WTC11 (cell line): ENCODE measurements around the gene KNOP1. TPM values are rescaled to one million over a fixed set of nuclear protein-coding genes. Genes with fewer than 3 reads are reported as not detected.

Experiments used
- ATAC-seq: fragments of 200-7000 bp; cut with Tn5 transposase; 2 replicates; pipeline ENCODE4 v1.10.0; 2021; ENCODE audit warnings: mild to moderate bottlenecking, moderate library complexity
- Bru-seq: library from RNA; stranded (reverse); fragments of 400-500 nt; gene quantifications from one replicate; lab custom pipeline; 2021; lab: Mats Ljungman, UMichigan
- CTCF ChIA-PET: fragments of 300-600 bp; sonication (Branson Sonifier 250); formaldehyde crosslinking; loops from one replicate; lab custom pipeline; 2021; ENCODE audit warnings: antibody characterized with exemption; lab: Charles Lee
- POLR2A ChIA-PET: fragments of 350-600 bp; sonication (Branson Sonifier 250); formaldehyde crosslinking; loops from one replicate; lab custom pipeline; 2021; ENCODE audit warnings: antibody characterized with exemption; lab: Charles Lee
- DNase-seq: peaks from one replicate; pipeline ENCODE4 v3.0.0; 2021; ENCODE audit warnings: low spot score
- H3K27ac Mint-ChIP-seq: 2 replicates; pipeline ENCODE4 v1.8.0; 2021; ENCODE audit warnings: mixed read lengths
- H3K27me3 Mint-ChIP-seq: 2 replicates; pipeline ENCODE4 v1.8.0; 2021; ENCODE audit warnings: low read depth, mild to moderate bottlenecking, moderate library complexity, mixed read lengths
- H3K36me3 Mint-ChIP-seq: 2 replicates; pipeline ENCODE4 v1.8.0; 2021; ENCODE audit warnings: mixed read lengths
- H3K4me1 Mint-ChIP-seq: 2 replicates; pipeline ENCODE4 v1.8.0; 2022; ENCODE audit warnings: mixed read lengths
- H3K4me3 Mint-ChIP-seq: 2 replicates; pipeline ENCODE4 v1.8.0; 2021; ENCODE audit warnings: mild to moderate bottlenecking, moderate library complexity, mixed read lengths
- H3K9me3 Mint-ChIP-seq: 2 replicates; pipeline ENCODE4 v1.8.0; 2021; ENCODE audit warnings: mixed read lengths
- CREM ChIP-seq: sonication (generic); formaldehyde crosslinking; IDR thresholded peaks from 2 replicates; pipeline ENCODE4 v1.8.1; 2022; ENCODE audit warnings: mild to moderate bottlenecking, missing genetic modification reagents, moderate library complexity
- FOXJ3 ChIP-seq: sonication (generic); formaldehyde crosslinking; IDR thresholded peaks from 2 replicates; pipeline ENCODE4 v1.9.0; 2021; ENCODE audit warnings: missing genetic modification reagents, mild to moderate bottlenecking, borderline replicate concordance
- FOXK1 ChIP-seq: sonication (generic); formaldehyde crosslinking; IDR thresholded peaks from 2 replicates; pipeline ENCODE4 v1.8.0; 2022; ENCODE audit warnings: mild to moderate bottlenecking, moderate library complexity, missing genetic modification reagents
- GABPB1 ChIP-seq: sonication (generic); formaldehyde crosslinking; IDR thresholded peaks from 2 replicates; pipeline ENCODE4 v1.8.1; 2023; ENCODE audit warnings: mild to moderate bottlenecking, missing genetic modification reagents
- NFE2L1 ChIP-seq: sonication (generic); formaldehyde crosslinking; IDR thresholded peaks from 2 replicates; pipeline ENCODE4 v1.8.1; 2023; ENCODE audit warnings: missing genetic modification reagents
- NFYB ChIP-seq: sonication (generic); formaldehyde crosslinking; conservative IDR thresholded peaks from 2 replicates; pipeline ENCODE4 v1.8.0; 2022; ENCODE audit warnings: low read depth, missing genetic modification reagents
- NR2C2 ChIP-seq: sonication (generic); formaldehyde crosslinking; IDR thresholded peaks from 2 replicates; pipeline ENCODE4 v1.8.0; 2022; ENCODE audit warnings: mild to moderate bottlenecking, missing genetic modification reagents
- RELA ChIP-seq: sonication (generic); formaldehyde crosslinking; IDR thresholded peaks from 2 replicates; pipeline ENCODE4 v1.8.1; 2022; ENCODE audit warnings: missing genetic modification reagents, mild to moderate bottlenecking, borderline replicate concordance
- SMAD3 ChIP-seq: sonication (generic); formaldehyde crosslinking; IDR thresholded peaks from 2 replicates; pipeline ENCODE4 v1.8.0; 2022; ENCODE audit warnings: missing genetic modification reagents, mild to moderate bottlenecking, borderline replicate concordance
- SOX15 ChIP-seq: fragments of 250-450 bp; sonication (Bioruptor Pico); IDR thresholded peaks from 2 replicates; pipeline ENCODE4 v1.9.0; 2021; ENCODE audit warnings: mild to moderate bottlenecking
- TP53 ChIP-seq: sonication (generic); formaldehyde crosslinking; IDR thresholded peaks from 2 replicates; pipeline ENCODE4 v1.8.1; 2023; ENCODE audit warnings: mild to moderate bottlenecking, missing genetic modification reagents
- ZNF317 ChIP-seq: sonication (generic); formaldehyde crosslinking; IDR thresholded peaks from 2 replicates; pipeline ENCODE4 v1.8.1; 2023; ENCODE audit warnings: low read depth, mild to moderate bottlenecking, moderate library complexity, missing genetic modification reagents, borderline replicate concordance
- ZNF416 ChIP-seq: fragments of 250-450 bp; sonication (Bioruptor Pico); IDR thresholded peaks from 2 replicates; pipeline ENCODE4 v1.9.0; 2021; ENCODE audit warnings: mild to moderate bottlenecking, inconsistent platforms
- ZNF423 ChIP-seq: fragments of 250-450 bp; sonication (Bioruptor Pico); IDR thresholded peaks from 2 replicates; pipeline ENCODE4 v2.1.2; 2022; ENCODE audit warnings: mild to moderate bottlenecking, moderate library complexity
- long read RNA-seq, 3 experiments: library from RNA in 1 of 3; library from capped mRNA in 1 of 3; library from polyadenylated mRNA in 1 of 3; unstranded in 2 of 3; stranded (forward) in 1 of 3; transcript quantifications; one replicate each; pipeline ENCODE4 v2.0.0, GENCODE V29; 2021
- total RNA-seq: library from RNA; stranded (reverse); gene quantifications from 3 replicates; pipeline ENCODE4 v1.2.3, GENCODE V29; 2021
- TF ChIP-seq, protein P1 (sequence below): sonication (generic); formaldehyde crosslinking; IDR thresholded peaks from 2 replicates; pipeline ENCODE4 v1.8.1; 2022; ENCODE audit warnings: low read depth, mild to moderate bottlenecking, moderate library complexity, missing genetic modification reagents, borderline replicate concordance
- TF ChIP-seq, protein P2 (sequence below): sonication (generic); formaldehyde crosslinking; IDR thresholded peaks from 2 replicates; pipeline ENCODE4 v1.8.0; 2023; ENCODE audit warnings: missing genetic modification reagents
- TF ChIP-seq, protein P3 (sequence below): fragments of 250-450 bp; sonication (Bioruptor Pico); IDR thresholded peaks from 2 replicates; pipeline ENCODE4 v1.8.0; 2021; ENCODE audit warnings: mild to moderate bottlenecking
- TF ChIP-seq, protein P4 (sequence below): sonication (generic); formaldehyde crosslinking; IDR thresholded peaks from 2 replicates; pipeline ENCODE4 v1.8.0; 2023; ENCODE audit warnings: missing genetic modification reagents, mild to moderate bottlenecking, borderline replicate concordance
- TF ChIP-seq, protein P5 (sequence below): sonication (generic); formaldehyde crosslinking; IDR thresholded peaks from 2 replicates; pipeline ENCODE4 v1.8.1; 2023; ENCODE audit warnings: mild to moderate bottlenecking, missing genetic modification reagents, moderate library complexity
- TF ChIP-seq, protein P6 (sequence below): sonication (generic); formaldehyde crosslinking; IDR thresholded peaks from 2 replicates; pipeline ENCODE4 v1.8.1; 2023; ENCODE audit warnings: mild to moderate bottlenecking, missing genetic modification reagents, borderline replicate concordance

KNOP1 gene, protein sequence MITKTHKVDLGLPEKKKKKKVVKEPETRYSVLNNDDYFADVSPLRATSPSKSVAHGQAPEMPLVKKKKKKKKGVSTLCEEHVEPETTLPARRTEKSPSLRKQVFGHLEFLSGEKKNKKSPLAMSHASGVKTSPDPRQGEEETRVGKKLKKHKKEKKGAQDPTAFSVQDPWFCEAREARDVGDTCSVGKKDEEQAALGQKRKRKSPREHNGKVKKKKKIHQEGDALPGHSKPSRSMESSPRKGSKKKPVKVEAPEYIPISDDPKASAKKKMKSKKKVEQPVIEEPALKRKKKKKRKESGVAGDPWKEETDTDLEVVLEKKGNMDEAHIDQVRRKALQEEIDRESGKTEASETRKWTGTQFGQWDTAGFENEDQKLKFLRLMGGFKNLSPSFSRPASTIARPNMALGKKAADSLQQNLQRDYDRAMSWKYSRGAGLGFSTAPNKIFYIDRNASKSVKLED
- total RNA-seq (87.4 to 102 TPM (median 93.4 TPM) in 3 replicates), Bru-seq, nascent RNA (percentile 94 among the genes with signal in this experiment)
- long read RNA-seq, experiment 1, full-length matches to known transcripts: 479 of 578 reads
- long read RNA-seq, experiment 1, partial matches to known transcripts: 51 of 578 reads
- long read RNA-seq, experiment 1, other reads (novel, unspliced or antisense): 48 of 578 reads
- long read RNA-seq, experiment 2, full-length matches to known transcripts: 24 of 112 reads
- long read RNA-seq, experiment 2, partial matches to known transcripts: 53 of 112 reads
- long read RNA-seq, experiment 2, other reads (novel, unspliced or antisense): 35 of 112 reads
- long read RNA-seq, experiment 3, full-length matches to known transcripts: 179 of 262 reads
- long read RNA-seq, experiment 3, partial matches to known transcripts: 55 of 262 reads
- long read RNA-seq, experiment 3, other reads (novel, unspliced or antisense): 28 of 262 reads

DNA sequence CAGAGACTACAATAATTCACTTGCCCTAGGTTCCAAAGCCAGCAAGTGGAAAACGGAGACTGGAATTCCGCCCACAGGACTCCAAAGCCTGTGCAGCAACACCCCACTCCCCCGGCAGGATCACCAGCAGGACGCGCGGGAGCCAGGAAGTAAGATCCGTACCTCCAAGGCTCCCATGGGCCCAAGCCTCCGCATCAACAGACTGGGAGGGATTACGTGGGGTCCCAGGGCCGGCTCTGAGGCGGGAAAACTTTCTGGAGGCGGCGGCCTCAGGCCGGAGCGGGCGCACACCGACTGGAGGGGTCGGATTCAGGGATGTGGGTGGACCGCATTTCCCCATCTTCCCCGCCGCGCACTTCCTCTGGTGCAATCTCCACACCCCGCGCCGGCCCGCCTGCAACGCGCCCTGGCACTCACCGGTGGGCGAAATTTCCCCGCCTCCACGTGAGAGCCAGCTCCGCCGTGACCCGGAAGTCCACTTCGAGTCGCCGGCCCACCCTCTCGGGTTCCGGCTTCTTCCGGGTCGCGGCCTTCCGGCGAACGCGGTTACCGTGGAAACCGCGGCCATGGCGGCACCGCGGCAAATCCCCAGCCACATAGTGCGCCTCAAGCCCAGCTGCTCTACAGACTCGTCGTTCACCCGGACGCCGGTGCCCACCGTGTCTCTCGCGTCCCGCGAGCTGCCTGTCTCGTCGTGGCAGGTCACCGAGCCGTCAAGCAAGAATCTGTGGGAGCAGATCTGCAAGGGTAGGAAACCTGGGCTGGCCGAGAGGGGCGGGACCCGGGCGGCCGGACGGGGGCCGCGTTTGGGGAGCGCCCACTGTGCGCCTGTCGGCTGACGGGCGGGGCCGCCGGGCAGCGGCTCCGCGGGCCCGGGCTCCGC lies at the start of gene KNOP1, which contains the start of gene IQCK:
KNOP1 (minus strand) TSS at position 487 of the 883 bp plus-strand sequence. CDS start 3,192 bp downstream, outside the sequence.
IQCK (plus strand) TSS at position 531 of the 883 bp plus-strand sequence; CDS start at position 567, 36 bp downstream.
- ChIA-PET CTCF (interaction anchor here (0.6 to 1.7 kb wide), 10 partner anchors 34 to 668 kb away, joined by 3 to 10 read pairs (median 4); partner anchors contain the start of gene VPS35L), POLR2A (interaction anchor here (0.6 to 2.7 kb wide), 8 partner anchors 19 to 1880 kb away, joined by 3 to 7 read pairs (median 3); partner anchors contain the start of gene VPS35L)
- ATAC-seq (peak; percentile 83), DNase-seq (peak; percentile 85)
- peak within 1 kb of the TSS; percentile 93 for H3K27ac Mint-ChIP-seq
- H3K4me1 Mint-ChIP-seq: peaks cover 31% of the 10 kb centered on the region
- H3K36me3 Mint-ChIP-seq: peaks cover 28% of the 10 kb centered on the region
- no peaks in the 10 kb centered on the region for H3K9me3 Mint-ChIP-seq
- peak within 1 kb of the TSS; percentile 97 for H3K4me3 Mint-ChIP-seq
- H3K27me3 Mint-ChIP-seq: no peaks in the 10 kb centered on the region
- TF ChIP-seq TP53 (peak; percentile 58; the same call in 1 of the 2 replicates), CREM (CRISPR knock-in tag) (peak; percentile 4; the same call in 1 of the 2 replicates), ZNF416 (CRISPR knock-in tag) (no peak), NFE2L1 (CRISPR knock-in tag) (peak; percentile 5; the same call in 1 of the 2 replicates), FOXJ3 (CRISPR knock-in tag) (no peak), RELA (CRISPR knock-in tag) (peak; percentile 36; the same call in 1 of the 2 replicates), NFYB (CRISPR knock-in tag) (no peak), NR2C2 (CRISPR knock-in tag) (peak; percentile 99), FOXK1 (CRISPR knock-in tag) (peak; percentile 74), SOX15 (CRISPR knock-in tag) (no peak), GABPB1 (CRISPR knock-in tag) (peak; percentile 93), SMAD3 (CRISPR knock-in tag) (peak; percentile 62; the same call in 1 of the 2 replicates), ZNF317 (CRISPR knock-in tag) (no peak), ZNF423 (no peak)
- TF ChIP-seq, protein P1, sequence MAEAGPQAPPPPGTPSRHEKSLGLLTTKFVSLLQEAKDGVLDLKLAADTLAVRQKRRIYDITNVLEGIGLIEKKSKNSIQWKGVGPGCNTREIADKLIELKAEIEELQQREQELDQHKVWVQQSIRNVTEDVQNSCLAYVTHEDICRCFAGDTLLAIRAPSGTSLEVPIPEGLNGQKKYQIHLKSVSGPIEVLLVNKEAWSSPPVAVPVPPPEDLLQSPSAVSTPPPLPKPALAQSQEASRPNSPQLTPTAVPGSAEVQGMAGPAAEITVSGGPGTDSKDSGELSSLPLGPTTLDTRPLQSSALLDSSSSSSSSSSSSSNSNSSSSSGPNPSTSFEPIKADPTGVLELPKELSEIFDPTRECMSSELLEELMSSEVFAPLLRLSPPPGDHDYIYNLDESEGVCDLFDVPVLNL (CRISPR knock-in tag): peak; percentile 24; the same call in 1 of the 2 replicates
- TF ChIP-seq, protein P2, sequence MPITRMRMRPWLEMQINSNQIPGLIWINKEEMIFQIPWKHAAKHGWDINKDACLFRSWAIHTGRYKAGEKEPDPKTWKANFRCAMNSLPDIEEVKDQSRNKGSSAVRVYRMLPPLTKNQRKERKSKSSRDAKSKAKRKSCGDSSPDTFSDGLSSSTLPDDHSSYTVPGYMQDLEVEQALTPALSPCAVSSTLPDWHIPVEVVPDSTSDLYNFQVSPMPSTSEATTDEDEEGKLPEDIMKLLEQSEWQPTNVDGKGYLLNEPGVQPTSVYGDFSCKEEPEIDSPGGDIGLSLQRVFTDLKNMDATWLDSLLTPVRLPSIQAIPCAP: 0 out of 2 replicates have a peak, but pooled peaks have one; percentile 2
- TF ChIP-seq, protein P3, sequence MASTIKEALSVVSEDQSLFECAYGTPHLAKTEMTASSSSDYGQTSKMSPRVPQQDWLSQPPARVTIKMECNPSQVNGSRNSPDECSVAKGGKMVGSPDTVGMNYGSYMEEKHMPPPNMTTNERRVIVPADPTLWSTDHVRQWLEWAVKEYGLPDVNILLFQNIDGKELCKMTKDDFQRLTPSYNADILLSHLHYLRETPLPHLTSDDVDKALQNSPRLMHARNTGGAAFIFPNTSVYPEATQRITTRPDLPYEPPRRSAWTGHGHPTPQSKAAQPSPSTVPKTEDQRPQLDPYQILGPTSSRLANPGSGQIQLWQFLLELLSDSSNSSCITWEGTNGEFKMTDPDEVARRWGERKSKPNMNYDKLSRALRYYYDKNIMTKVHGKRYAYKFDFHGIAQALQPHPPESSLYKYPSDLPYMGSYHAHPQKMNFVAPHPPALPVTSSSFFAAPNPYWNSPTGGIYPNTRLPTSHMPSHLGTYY (CRISPR knock-in tag): no peak
- TF ChIP-seq, protein P4, sequence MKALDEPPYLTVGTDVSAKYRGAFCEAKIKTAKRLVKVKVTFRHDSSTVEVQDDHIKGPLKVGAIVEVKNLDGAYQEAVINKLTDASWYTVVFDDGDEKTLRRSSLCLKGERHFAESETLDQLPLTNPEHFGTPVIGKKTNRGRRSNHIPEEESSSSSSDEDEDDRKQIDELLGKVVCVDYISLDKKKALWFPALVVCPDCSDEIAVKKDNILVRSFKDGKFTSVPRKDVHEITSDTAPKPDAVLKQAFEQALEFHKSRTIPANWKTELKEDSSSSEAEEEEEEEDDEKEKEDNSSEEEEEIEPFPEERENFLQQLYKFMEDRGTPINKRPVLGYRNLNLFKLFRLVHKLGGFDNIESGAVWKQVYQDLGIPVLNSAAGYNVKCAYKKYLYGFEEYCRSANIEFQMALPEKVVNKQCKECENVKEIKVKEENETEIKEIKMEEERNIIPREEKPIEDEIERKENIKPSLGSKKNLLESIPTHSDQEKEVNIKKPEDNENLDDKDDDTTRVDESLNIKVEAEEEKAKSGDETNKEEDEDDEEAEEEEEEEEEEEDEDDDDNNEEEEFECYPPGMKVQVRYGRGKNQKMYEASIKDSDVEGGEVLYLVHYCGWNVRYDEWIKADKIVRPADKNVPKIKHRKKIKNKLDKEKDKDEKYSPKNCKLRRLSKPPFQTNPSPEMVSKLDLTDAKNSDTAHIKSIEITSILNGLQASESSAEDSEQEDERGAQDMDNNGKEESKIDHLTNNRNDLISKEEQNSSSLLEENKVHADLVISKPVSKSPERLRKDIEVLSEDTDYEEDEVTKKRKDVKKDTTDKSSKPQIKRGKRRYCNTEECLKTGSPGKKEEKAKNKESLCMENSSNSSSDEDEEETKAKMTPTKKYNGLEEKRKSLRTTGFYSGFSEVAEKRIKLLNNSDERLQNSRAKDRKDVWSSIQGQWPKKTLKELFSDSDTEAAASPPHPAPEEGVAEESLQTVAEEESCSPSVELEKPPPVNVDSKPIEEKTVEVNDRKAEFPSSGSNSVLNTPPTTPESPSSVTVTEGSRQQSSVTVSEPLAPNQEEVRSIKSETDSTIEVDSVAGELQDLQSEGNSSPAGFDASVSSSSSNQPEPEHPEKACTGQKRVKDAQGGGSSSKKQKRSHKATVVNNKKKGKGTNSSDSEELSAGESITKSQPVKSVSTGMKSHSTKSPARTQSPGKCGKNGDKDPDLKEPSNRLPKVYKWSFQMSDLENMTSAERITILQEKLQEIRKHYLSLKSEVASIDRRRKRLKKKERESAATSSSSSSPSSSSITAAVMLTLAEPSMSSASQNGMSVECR (CRISPR knock-in tag): peak; percentile 95
- TF ChIP-seq, protein P5, sequence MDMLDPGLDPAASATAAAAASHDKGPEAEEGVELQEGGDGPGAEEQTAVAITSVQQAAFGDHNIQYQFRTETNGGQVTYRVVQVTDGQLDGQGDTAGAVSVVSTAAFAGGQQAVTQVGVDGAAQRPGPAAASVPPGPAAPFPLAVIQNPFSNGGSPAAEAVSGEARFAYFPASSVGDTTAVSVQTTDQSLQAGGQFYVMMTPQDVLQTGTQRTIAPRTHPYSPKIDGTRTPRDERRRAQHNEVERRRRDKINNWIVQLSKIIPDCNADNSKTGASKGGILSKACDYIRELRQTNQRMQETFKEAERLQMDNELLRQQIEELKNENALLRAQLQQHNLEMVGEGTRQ (CRISPR knock-in tag): peak; percentile 71
- TF ChIP-seq, protein P6, sequence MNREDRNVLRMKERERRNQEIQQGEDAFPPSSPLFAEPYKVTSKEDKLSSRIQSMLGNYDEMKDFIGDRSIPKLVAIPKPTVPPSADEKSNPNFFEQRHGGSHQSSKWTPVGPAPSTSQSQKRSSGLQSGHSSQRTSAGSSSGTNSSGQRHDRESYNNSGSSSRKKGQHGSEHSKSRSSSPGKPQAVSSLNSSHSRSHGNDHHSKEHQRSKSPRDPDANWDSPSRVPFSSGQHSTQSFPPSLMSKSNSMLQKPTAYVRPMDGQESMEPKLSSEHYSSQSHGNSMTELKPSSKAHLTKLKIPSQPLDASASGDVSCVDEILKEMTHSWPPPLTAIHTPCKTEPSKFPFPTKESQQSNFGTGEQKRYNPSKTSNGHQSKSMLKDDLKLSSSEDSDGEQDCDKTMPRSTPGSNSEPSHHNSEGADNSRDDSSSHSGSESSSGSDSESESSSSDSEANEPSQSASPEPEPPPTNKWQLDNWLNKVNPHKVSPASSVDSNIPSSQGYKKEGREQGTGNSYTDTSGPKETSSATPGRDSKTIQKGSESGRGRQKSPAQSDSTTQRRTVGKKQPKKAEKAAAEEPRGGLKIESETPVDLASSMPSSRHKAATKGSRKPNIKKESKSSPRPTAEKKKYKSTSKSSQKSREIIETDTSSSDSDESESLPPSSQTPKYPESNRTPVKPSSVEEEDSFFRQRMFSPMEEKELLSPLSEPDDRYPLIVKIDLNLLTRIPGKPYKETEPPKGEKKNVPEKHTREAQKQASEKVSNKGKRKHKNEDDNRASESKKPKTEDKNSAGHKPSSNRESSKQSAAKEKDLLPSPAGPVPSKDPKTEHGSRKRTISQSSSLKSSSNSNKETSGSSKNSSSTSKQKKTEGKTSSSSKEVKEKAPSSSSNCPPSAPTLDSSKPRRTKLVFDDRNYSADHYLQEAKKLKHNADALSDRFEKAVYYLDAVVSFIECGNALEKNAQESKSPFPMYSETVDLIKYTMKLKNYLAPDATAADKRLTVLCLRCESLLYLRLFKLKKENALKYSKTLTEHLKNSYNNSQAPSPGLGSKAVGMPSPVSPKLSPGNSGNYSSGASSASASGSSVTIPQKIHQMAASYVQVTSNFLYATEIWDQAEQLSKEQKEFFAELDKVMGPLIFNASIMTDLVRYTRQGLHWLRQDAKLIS (CRISPR knock-in tag): no peak
